GM19463 (cell line): Measurements from ENCODE around the gene OPRD1.
"Not testable (repeated sequence)": the region's sequence is repeated elsewhere in the genome, so short reads cannot be mapped to it uniquely, and the experiment has no call there.

Source experiments
- ATAC-seq: cut with Tn5 transposase; IDR thresholded peaks from one replicate; pipeline ENCODE4 v1.9.1; 2021; ENCODE audit warnings: mild to moderate bottlenecking, moderate library complexity; ENCODE audit not compliant: unreplicated experiment

OPRD1 gene

GRCh38 chr1:28800324-28800723 lies 11.6 kb upstream of the OPRD1 start:
- ATAC-seq, result no peak

- ATAC-seq, result no peak
These were observed 10.5 kb upstream of the OPRD1 start for GRCh38 chr1:28801461-28801860.

GRCh38 chr1:28803051-28803450 lies 8.9 kb upstream of the OPRD1 start:
- no peak for ATAC-seq

- ATAC-seq, result no peak
These were observed 8.3 kb upstream of the OPRD1 start for GRCh38 chr1:28803662-28804061.

GRCh38 chr1:28804071-28804470 lies 7.9 kb upstream of the OPRD1 start:
- no peak for ATAC-seq

- no peak for ATAC-seq
These were observed 4.9 kb upstream of the OPRD1 start for GRCh38 chr1:28807046-28807445.

GRCh38 chr1:28807986-28808385 lies 4.0 kb upstream of the OPRD1 start:
- ATAC-seq, result no peak

- ATAC-seq, result no peak
These were observed 603 bp upstream of the OPRD1 start for GRCh38 chr1:28811369-28811765.

- no peak for ATAC-seq
These were observed 899 bp downstream of the OPRD1 start for GRCh38 chr1:28812669-28813468.

GRCh38 chr1:28813931-28814465 lies 2.0 kb downstream of the OPRD1 start:
- no peak for ATAC-seq

GRCh38 chr1:28815533-28816185 lies 3.7 kb downstream of the OPRD1 start:
- no peak for ATAC-seq

GRCh38 chr1:28817133-28817532 lies 5.2 kb downstream of the OPRD1 start:
- ATAC-seq, result no peak

GRCh38 chr1:28819020-28819419 lies 7.0 kb downstream of the OPRD1 start:
- no peak for ATAC-seq

GRCh38 chr1:28822799-28823198 lies 10.8 kb downstream of the OPRD1 start:
- ATAC-seq, result no peak

- not testable (repeated sequence) for ATAC-seq
These were observed 12.1 kb downstream of the OPRD1 start for GRCh38 chr1:28824061-28824460.

GRCh38 chr1:28828227-28828858 lies 16.4 kb downstream of the OPRD1 start:
- not testable (repeated sequence) for ATAC-seq

GRCh38 chr1:28830814-28831213 lies 18.8 kb downstream of the OPRD1 start:
- no peak for ATAC-seq

- ATAC-seq, result no peak
These were observed 21.0 kb downstream of the OPRD1 start for GRCh38 chr1:28832966-28833365.

GRCh38 chr1:28833381-28833780 lies 21.4 kb downstream of the OPRD1 start:
- no peak for ATAC-seq

GRCh38 chr1:28835237-28835650 lies 23.3 kb downstream of the OPRD1 start:
- no peak for ATAC-seq

- no peak for ATAC-seq
These were observed 24.5 kb downstream of the OPRD1 start for GRCh38 chr1:28836421-28836956.
